Measurements from ENCODE around the gene INPP4B. TPM values are rescaled to one million over a fixed set of nuclear protein-coding genes. Genes with fewer than 3 reads are reported as not detected.

Gene INPP4B
- total RNA-seq, 1 experiment from 2014 or later, result 0.07 TPM

DNA sequence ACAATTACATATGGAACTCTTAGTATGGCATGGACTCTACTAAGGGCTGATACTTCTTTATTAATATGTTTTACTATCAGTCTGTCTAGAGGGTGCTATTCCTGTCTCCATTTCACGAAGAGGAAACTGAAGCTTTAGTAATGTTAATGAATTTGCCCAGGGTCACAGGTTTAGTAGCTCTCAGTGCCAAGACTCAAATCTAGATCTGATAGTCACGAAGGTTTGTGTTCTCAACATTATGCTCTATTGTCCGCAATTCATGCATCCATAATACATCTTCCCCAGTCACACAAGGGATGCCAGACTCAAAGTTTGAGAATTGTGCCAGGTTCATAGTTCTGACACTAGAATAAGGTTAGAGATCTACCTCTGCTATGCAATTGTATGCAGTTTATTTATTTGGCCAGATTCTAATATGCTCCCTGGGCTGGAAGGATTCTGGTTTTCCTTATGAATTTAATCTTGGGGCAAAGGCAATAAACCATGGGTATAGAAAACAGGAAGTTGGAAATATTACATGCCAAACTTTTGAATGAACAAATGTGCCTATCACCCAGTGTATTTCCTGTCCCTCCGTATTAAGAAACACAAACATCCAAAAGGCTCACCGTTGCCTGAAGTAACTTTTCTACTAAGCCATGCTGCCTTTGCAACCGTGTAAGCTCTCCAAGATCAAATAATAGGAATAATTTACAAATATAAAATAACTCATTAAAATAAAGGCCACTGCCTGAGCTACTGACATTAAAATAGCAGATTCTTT, 478.5 kb downstream of the INPP4B start:
- Histone ChIP-seq H2BK5ac (ENCODE audit: insufficient read length, low read length) (no peak overlapping the region), H3K4me2 (ENCODE audit: insufficient read depth, insufficient read length, low read length) (no peak overlapping the region), H4K91ac (ENCODE audit: insufficient read length, low read depth, low read length) (no peak overlapping the region), H2AFZ (ENCODE audit: low read length) (no peak overlapping the region), H2BK120ac (ENCODE audit: low read depth, low read length, poor library complexity, severe bottlenecking) (no peak overlapping the region), H2BK15ac (ENCODE audit: low read depth, low read length) (no peak overlapping the region), H3K4me1 (ENCODE audit: insufficient read depth, low read length) (peaks cover 3% of the 10 kb centered on the region; the same call in 1 of the 2 replicates), H3K23ac (ENCODE audit: insufficient read length, low read depth, low read length) (no peak overlapping the region), H3K9ac (ENCODE audit: extremely low read depth, insufficient read length, low read length) (no peak overlapping the region), H3T11ph (ENCODE audit: low read length) (no peak overlapping the region), H3K27ac (ENCODE audit: insufficient read length, low read depth, low read length) (no peak overlapping the region), H3K23me2 (ENCODE audit: insufficient read length, low read depth, low read length, poor library complexity, severe bottlenecking) (no peaks in the 10 kb centered on the region), H4K5ac (ENCODE audit: insufficient read length, low read depth, low read length) (no peak overlapping the region), H2BK12ac (ENCODE audit: insufficient read length, low read depth, low read length) (no peak overlapping the region), H2AK5ac (ENCODE audit: insufficient read length, low read length) (no peak overlapping the region), H3K79me1 (ENCODE audit: insufficient read depth, low read depth, low read length, poor library complexity, severe bottlenecking) (no peaks in the 10 kb centered on the region), H3K4ac (ENCODE audit: low read depth, low read length) (no peak overlapping the region), H3K9me3 (ENCODE audit: control insufficient read depth, low read depth, low read length) (no peaks in the 10 kb centered on the region), H2BK20ac (ENCODE audit: low read depth, low read length, poor library complexity, severe bottlenecking) (no peak overlapping the region), H4K8ac (replicated peaks; ENCODE audit: insufficient read length, low read depth, low read length) (no peak overlapping the region), H4K20me1 (ENCODE audit: control insufficient read depth, insufficient read depth, insufficient read length) (no peaks in the 10 kb centered on the region), H3K18ac (ENCODE audit: insufficient read length, low read depth, low read length) (no peak overlapping the region), H3K56ac (ENCODE audit: insufficient read length, low read depth, low read length) (no peak overlapping the region), H3K27me3 (ENCODE audit: insufficient read depth, low read length) (no peaks in the 10 kb centered on the region), H3K14ac (ENCODE audit: insufficient read depth, low read length) (no peak overlapping the region), H3K79me2 (ENCODE audit: insufficient read depth, low read length) (no peaks in the 10 kb centered on the region)
- Mint-ChIP-seq H3K27ac (no peak overlapping the region), H3K4me3 (no peak overlapping the region), H3K36me3 (ENCODE audit: insufficient read depth in 1 of 3, low read depth in 3 of 3) (peaks cover 0 to 3% (median 0%) of the 10 kb centered on the region in 3 experiments; a peak in 2 of 7 replicates), H3K9me3 (peaks cover 3% of the 10 kb centered on the region in 2 experiments; a peak in 3 of 5 replicates), H3K27me3 (ENCODE audit: low read depth) (no peaks in the 10 kb centered on the region), H3K4me1 (peaks cover 19 to 27% of the 10 kb centered on the region in 2 experiments)
- no peak for DNase-seq
- no CpG with 5 or more reads among the region's 6 CpGs for WGBS (ENCODE audit: extremely low coverage, insufficient read length, low lambda C conversion rate)
- TF ChIP-seq, protein P1, sequence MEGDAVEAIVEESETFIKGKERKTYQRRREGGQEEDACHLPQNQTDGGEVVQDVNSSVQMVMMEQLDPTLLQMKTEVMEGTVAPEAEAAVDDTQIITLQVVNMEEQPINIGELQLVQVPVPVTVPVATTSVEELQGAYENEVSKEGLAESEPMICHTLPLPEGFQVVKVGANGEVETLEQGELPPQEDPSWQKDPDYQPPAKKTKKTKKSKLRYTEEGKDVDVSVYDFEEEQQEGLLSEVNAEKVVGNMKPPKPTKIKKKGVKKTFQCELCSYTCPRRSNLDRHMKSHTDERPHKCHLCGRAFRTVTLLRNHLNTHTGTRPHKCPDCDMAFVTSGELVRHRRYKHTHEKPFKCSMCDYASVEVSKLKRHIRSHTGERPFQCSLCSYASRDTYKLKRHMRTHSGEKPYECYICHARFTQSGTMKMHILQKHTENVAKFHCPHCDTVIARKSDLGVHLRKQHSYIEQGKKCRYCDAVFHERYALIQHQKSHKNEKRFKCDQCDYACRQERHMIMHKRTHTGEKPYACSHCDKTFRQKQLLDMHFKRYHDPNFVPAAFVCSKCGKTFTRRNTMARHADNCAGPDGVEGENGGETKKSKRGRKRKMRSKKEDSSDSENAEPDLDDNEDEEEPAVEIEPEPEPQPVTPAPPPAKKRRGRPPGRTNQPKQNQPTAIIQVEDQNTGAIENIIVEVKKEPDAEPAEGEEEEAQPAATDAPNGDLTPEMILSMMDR (conservative IDR thresholded peaks at IDR 0.05), result no peak

Data from H9 (cell line).